CD4-positive, alpha-beta T cell (primary cell): Measurements from ENCODE around the gene ABCC8. TPM values are rescaled to one million over a fixed set of nuclear protein-coding genes. Genes with fewer than 3 reads are reported as not detected.

Source experiments
- ATAC-seq: fragments of 200-7000 bp; cut with Tn5 transposase; one replicate; pipeline ENCODE4 v1.10.0; 2022; ENCODE audit warnings: mild to moderate bottlenecking; ENCODE audit not compliant: poor library complexity
- CTCF ChIA-PET: fragments of 350-600 bp; sonication (Branson Sonifier 250); formaldehyde crosslinking; loops from one replicate; lab custom pipeline; 2021; ENCODE audit warnings: antibody characterized with exemption, inconsistent platforms; lab: Charles Lee
- POLR2A ChIA-PET: fragments of 350-600 bp; sonication (Branson Sonifier 250); formaldehyde crosslinking; loops from one replicate; lab custom pipeline; 2021; ENCODE audit warnings: antibody characterized with exemption, inconsistent platforms; lab: Charles Lee
- DNase-seq, 14 experiments: peaks; one replicate each; pipeline ENCODE4 v3.0.0-alpha.2; 2013 to 2020; ENCODE audit warnings: mixed read lengths in 2 of 14
- H3K27ac ChIP-seq, 2 donors: one replicate each; pipeline versions ENCODE4 v1.5.1 to v1.7.0; 2013; ENCODE audit warnings: low read length in 2 of 2, low read depth in 1 of 2, mild to moderate bottlenecking in 1 of 2
- H3K27me3 ChIP-seq, 2 experiments: 1 replicate in 1 of 2; 2 replicates in 1 of 2; pipeline versions ENCODE4 v1.6.1 to v1.7.0; 2013; ENCODE audit warnings: low read length in 2 of 2, control low read depth in 1 of 2, mild to moderate bottlenecking in 1 of 2, moderate library complexity in 1 of 2; ENCODE audit not compliant: insufficient read depth in 2 of 2, control insufficient read depth in 1 of 2
- H3K36me3 ChIP-seq: one replicate; pipeline ENCODE4 v1.6.1; 2013; ENCODE audit warnings: low read length, control low read depth; ENCODE audit not compliant: insufficient read depth
- H3K4me1 ChIP-seq: one replicate; pipeline ENCODE4 v1.6.1; 2013; ENCODE audit warnings: low read length, control low read depth; ENCODE audit not compliant: insufficient read depth
- H3K4me3 ChIP-seq: one replicate; pipeline ENCODE4 v1.5.1; 2013; ENCODE audit warnings: mild to moderate bottlenecking, low read length, moderate library complexity
- H3K9me3 ChIP-seq, 2 experiments: 1 replicate in 1 of 2; 2 replicates in 1 of 2; pipeline versions ENCODE4 v1.6.1 to v1.7.0; 2013; ENCODE audit warnings: low read length in 2 of 2, mild to moderate bottlenecking in 2 of 2, control low read depth in 1 of 2, moderate library complexity in 1 of 2; ENCODE audit not compliant: control insufficient read depth in 1 of 2, insufficient read depth in 1 of 2
- H3K27ac Mint-ChIP-seq: one replicate; pipeline ENCODE4 v1.8.0; 2020; ENCODE audit warnings: mixed read lengths
- H3K27me3 Mint-ChIP-seq: one replicate; pipeline ENCODE4 v1.8.0; 2021; ENCODE audit warnings: mixed read lengths
- H3K36me3 Mint-ChIP-seq: one replicate; pipeline ENCODE4 v1.8.0; 2021; ENCODE audit warnings: low read depth, mixed read lengths
- H3K4me1 Mint-ChIP-seq: one replicate; pipeline ENCODE4 v1.8.0; 2021; ENCODE audit warnings: low read depth, mixed read lengths
- H3K4me3 Mint-ChIP-seq: one replicate; pipeline ENCODE4 v1.8.0; 2020; ENCODE audit warnings: mild to moderate bottlenecking, mixed read lengths
- H3K9me3 Mint-ChIP-seq: one replicate; pipeline ENCODE4 v1.8.0; 2020; ENCODE audit warnings: mixed read lengths
- intact Hi-C, 2 experiments: fragments of 100-400 bp; cut with DNase I in 1 of 2; cut with micrococcal nuclease in 1 of 2; formaldehyde crosslinking; loops; one replicate each; pipeline versions ENCODE4 v1.15.1 to v1.9.0; 2023 to 2025; cut with DNase I, micrococcal nuclease
- total RNA-seq, 174 experiments: library from RNA in 2 of 174; stranded (reverse) in 2 of 174; gene quantifications; one replicate each; pipeline ENCODE4 v1.2.3 and lab custom pipeline; 2021 to 2026
- TF ChIP-seq, protein P1 (sequence below): fragments of 200-600 bp; IDR thresholded peaks from one replicate; pipeline ENCODE4 v1.8.0; 2022; ENCODE audit warnings: antibody characterized with exemption, mild to moderate bottlenecking

The ABCC8 gene
- total RNA-seq, 2 experiments from 2014 or later = not detected

DNA sequence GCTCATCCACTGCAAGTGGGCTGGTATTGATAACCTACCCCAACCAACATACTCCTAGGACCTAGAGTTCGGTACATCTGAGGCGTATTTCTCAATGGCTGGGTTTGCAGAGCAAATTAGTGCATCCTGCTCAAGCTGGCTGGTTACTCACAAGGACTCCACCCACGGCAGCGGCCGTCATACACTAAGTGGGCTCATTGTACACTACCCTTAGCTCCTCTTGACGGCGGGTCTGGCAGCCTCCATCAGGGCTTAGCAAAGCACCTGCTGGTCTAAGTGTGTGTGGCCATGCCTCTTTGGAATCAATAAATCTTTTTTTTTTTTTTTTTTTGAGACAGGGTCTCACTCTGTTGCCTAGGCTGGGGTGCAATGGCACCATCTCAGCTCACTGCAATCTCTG lies 68.0 kb downstream of the ABCC8 start:
- TF ChIP-seq, protein P1, sequence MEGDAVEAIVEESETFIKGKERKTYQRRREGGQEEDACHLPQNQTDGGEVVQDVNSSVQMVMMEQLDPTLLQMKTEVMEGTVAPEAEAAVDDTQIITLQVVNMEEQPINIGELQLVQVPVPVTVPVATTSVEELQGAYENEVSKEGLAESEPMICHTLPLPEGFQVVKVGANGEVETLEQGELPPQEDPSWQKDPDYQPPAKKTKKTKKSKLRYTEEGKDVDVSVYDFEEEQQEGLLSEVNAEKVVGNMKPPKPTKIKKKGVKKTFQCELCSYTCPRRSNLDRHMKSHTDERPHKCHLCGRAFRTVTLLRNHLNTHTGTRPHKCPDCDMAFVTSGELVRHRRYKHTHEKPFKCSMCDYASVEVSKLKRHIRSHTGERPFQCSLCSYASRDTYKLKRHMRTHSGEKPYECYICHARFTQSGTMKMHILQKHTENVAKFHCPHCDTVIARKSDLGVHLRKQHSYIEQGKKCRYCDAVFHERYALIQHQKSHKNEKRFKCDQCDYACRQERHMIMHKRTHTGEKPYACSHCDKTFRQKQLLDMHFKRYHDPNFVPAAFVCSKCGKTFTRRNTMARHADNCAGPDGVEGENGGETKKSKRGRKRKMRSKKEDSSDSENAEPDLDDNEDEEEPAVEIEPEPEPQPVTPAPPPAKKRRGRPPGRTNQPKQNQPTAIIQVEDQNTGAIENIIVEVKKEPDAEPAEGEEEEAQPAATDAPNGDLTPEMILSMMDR = no peak
- no peaks in the 10 kb centered on the region for H3K4me1 ChIP-seq
- no peak overlapping the region for H3K4me3 Mint-ChIP-seq
- peaks cover 0 to 2% of the 10 kb centered on the region in 2 experiments for H3K27me3 ChIP-seq
- intact Hi-C loops = no loop called here
- DNase-seq (no peak), ATAC-seq (no peak)
- H3K27ac ChIP-seq = no peak overlapping the region
- no peak overlapping the region for H3K27ac Mint-ChIP-seq
- H3K4me3 ChIP-seq = no peak overlapping the region
- H3K9me3 ChIP-seq = no peaks in the 10 kb centered on the region
- POLR2A ChIA-PET = no interaction called here
- H3K36me3 Mint-ChIP-seq = no peaks in the 10 kb centered on the region
- peaks cover 9% of the 10 kb centered on the region for H3K27me3 Mint-ChIP-seq
- no peaks in the 10 kb centered on the region for H3K4me1 Mint-ChIP-seq
- H3K36me3 ChIP-seq = no peaks in the 10 kb centered on the region
- no peaks in the 10 kb centered on the region for H3K9me3 Mint-ChIP-seq
- CTCF ChIA-PET = interaction anchor here (0.7 kb wide), 1 partner anchor 139 kb away, joined by 3 read pairs; no protein-coding TSS in a partner anchor

DNA sequence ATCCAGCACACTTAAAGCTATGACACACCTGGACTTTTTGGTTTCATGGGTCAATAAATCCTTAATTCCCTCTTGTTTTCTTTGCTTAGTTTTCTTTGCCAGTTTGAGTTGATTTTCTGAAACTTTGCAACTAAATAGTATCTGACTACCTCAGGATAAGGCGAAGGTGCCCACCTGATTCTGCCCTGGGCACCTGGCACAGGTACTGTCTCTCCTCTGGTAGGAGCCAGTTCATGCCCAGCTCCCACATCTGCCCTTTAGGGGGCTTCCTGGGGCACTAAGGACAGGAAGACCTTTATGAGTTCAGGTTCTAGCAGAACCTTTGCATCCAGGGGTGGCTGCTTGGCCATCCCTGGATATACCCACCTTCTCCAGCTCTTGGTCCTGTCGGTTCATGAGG lies 68.6 kb downstream of the ABCC8 start:
- H3K9me3 ChIP-seq = no peaks in the 10 kb centered on the region
- intact Hi-C loops = no loop called here
- no peaks in the 10 kb centered on the region for H3K4me1 ChIP-seq
- no peak overlapping the region for H3K4me3 ChIP-seq
- no peaks in the 10 kb centered on the region for H3K36me3 ChIP-seq
- Mint-ChIP-seq H3K27me3 (peaks cover 5% of the 10 kb centered on the region), H3K27ac (no peak overlapping the region), H3K9me3 (no peaks in the 10 kb centered on the region), H3K36me3 (no peaks in the 10 kb centered on the region), H3K4me3 (no peak overlapping the region), H3K4me1 (no peaks in the 10 kb centered on the region)
- ChIA-PET POLR2A (no interaction called here), CTCF (interaction anchor here (0.6 kb wide), 1 partner anchor 1283 kb away, joined by 3 read pairs; no protein-coding TSS in a partner anchor)
- no peak overlapping the region for H3K27ac ChIP-seq
- TF ChIP-seq, protein P1 = no peak
- ATAC-seq (no peak), DNase-seq (no peak)
- H3K27me3 ChIP-seq = peaks cover 0 to 2% of the 10 kb centered on the region in 2 experiments

DNA sequence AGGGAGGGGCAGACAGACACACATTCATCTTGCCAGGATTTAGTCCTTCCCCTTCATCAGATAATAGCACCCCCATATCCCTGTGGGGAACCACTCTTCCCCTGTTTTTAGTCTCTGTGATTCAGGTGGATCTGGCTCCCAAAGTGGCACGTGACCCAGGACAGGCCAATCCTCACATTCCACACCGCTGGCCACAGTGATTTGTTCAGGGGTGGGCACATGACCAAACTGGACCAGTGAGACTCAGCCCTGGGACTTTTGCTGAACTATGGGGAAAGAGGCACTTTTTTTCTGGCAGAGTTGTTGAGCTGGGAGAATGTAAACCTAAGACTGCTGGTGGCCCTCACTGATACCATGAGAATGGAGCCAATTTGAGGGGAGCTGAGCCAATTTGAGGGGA lies 69.1 kb downstream of the ABCC8 start:
- H3K36me3 ChIP-seq = no peaks in the 10 kb centered on the region
- Mint-ChIP-seq H3K4me1 (no peaks in the 10 kb centered on the region), H3K27me3 (peaks cover 2% of the 10 kb centered on the region), H3K36me3 (no peaks in the 10 kb centered on the region), H3K27ac (no peak overlapping the region), H3K4me3 (no peak overlapping the region), H3K9me3 (no peaks in the 10 kb centered on the region)
- H3K27me3 ChIP-seq = peaks cover 0 to 2% of the 10 kb centered on the region in 2 experiments
- DNase-seq = no peak
- no peaks in the 10 kb centered on the region for H3K4me1 ChIP-seq
- ChIA-PET CTCF (interaction anchor here (0.6 kb wide), 1 partner anchor 1283 kb away, joined by 3 read pairs; no protein-coding TSS in a partner anchor), POLR2A (no interaction called here)
- intact Hi-C loops = no loop called here
- ATAC-seq = no peak
- no peaks in the 10 kb centered on the region for H3K9me3 ChIP-seq
- no peak overlapping the region for H3K27ac ChIP-seq
- no peak overlapping the region for H3K4me3 ChIP-seq
- TF ChIP-seq, protein P1 = no peak
